GM19193 (cell line): ENCODE data around the gene PRDM5.

Source experiments
- POLR2A ChIP-seq: IDR thresholded peaks from 4 replicates; pipeline ENCODE4 v1.6.1; 2011; ENCODE audit not compliant: insufficient read depth, insufficient read length; ENCODE audit errors: extremely low read depth

PRDM5 gene

DNA sequence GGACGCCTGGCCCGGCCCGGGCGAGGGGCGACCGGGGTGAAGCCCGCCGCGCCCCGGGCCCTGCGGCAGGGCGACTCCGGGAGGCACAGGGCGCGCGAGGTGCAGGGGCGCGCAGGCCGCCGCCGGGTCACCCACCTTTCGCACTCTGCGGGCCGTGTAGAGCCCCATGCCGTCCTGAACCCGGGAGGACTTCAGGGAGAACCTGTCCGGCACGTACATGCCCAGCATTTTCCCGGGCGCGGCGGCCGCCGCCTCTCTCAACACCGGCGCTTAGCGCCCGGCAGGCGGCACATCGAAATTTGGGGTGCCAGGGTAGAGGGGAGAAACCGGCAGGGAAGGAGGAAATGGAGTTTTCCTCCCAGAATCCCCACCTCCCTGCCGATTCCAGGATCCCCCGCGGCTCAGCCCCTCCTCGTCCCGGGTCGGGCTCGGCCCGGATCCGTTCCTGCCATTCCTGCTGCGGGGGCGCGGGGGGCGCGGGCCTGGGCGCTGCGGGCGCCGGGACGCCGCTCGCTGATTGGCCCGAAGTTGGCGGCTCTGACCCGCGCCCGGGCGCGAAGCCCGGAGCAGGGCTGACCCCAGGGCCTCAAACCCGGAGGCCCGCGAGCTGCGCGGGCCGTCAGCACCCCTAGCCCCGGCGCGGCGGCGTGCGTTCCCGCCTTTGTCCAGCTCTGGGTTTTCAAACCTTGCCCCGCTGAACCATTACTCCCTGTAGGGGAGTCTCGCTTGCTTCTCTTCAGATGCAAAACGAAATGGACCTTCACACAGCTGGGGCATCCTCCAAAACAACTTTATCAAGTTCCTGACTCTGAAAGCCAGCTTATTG lies at the start of gene PRDM5:
TSS of gene PRDM5 (minus strand) at position 346 of the 826 bp plus-strand sequence. CDS start at position 228, 118 bp downstream.
- no peak for TF ChIP-seq POLR2A

DNA sequence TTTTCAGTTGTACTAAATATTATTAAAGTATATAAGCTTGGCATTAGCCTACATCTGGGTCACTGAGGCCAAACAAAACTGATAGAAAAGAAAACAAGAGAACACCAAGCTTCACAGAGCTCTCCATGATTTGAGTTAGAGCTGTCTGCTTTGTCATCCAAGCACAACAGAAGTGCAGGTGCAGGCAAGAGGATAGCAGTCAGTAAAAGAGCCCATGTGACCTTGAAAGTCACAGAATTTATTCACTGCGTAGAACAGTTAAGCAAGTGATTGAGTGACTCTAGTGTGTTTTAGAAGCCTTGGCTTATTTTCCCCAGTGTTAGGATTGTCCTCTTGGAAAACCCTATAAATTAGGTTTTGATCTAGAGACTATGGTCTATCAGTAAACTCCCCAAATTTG lies 49.4 kb upstream of the PRDM5 start:
- no peak for TF ChIP-seq POLR2A

DNA sequence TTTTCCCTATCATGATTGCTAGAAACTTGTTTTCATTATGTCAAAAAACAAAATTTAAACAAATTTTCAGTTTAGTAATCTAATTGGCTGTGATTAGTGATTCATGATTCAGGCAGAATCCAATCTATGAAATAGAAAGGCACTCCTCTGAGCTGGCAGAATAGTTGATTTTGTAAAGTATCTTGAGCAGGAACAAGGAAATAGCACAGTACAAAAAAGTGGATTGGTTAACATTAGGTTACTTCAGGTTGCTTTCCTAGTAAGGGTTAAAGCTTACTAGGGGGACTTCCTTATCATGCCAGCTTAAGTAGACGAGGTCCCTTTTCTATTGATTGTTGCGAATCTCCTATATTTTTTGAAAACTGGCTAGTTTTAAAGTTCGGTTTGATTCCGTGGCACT lies 43.4 kb upstream of the PRDM5 start:
- TF ChIP-seq POLR2A: no peak

DNA sequence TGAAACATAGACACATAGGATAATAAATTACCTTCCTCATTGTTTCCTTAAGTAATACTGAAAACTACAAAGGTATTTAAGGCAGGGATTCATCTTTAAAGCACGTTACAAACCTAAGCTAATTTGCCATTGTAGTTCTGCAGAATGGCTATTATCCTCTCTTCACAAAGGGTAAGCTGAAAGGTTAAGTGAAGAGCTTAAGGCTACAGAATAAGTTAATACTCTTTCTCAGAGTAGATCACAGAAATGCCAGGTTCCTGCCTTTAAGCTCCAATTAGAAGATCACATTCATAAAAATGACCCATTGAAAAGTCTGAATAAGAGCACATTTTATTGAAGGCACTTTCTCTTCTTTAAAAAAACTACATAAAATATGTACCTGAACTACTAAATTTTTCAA lies 42.1 kb upstream of the PRDM5 start:
- TF ChIP-seq POLR2A: no peak

DNA sequence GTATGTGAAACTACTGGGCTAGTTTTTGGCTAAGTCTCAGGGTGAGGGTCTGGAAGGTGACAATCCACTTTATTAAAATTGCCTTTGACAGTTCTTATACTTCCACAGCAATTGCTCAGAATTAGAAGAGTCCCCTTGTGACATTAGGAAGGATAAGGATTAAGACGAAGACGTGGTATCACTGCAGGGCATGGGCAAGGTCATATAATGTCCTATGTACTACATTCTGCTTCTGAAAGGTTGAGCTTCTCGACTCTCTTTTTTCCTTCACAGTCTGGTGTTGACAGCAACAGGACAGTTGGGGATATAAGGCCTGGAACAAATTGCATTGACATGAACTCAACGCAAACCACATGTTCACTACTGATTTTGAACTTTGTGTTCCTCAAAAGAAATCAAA lies 40.9 kb upstream of the PRDM5 start:
- no peak for TF ChIP-seq POLR2A

DNA sequence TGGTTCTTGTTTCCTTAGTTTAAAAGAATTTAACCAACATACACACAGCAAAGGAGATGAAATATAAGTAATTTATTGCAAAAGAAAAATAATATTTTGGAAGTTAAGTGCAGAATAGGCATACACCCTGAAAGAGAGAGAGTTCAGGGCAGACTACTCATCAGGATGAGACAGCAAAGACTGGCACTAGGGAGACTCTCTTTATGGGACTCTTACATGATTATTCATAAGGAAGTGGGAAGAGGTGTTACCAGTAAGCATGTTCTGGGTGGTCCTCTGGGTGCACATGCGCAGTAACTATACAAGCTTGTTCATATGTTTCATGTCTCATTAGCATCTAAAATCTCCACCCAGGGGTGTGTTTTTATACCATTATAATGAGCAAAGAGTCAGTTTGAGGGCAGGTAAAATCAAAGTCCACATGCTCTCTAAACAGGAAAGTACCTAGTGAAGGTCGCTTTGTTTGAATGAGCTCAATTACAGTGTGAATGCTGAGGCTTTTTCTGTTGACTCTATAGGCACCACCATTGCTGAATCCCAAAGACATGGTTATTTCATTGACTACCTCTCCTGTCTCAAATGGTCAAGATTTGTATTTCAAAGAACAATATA lies 38.2 kb upstream of the PRDM5 start:
- TF ChIP-seq POLR2A: no peak

DNA sequence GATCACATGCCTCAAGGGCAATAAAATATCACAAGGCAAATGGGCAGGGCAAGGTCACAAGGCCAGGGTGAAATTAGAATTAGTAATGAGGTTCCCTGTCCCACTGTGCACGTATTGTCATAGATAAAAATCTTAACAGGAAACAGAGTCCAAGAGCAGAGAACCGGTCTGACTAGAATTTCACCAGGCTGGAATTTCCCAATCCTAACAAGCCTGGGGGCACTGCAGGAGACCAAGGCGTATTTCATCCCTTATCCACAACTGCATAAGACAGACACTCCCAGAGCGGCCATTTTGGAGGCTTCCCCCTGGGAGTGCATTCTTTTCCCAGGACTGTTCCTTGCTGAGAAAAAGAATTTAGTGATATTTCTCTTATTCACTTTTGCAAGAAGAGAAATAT lies 25.9 kb upstream of the PRDM5 start:
- no peak for TF ChIP-seq POLR2A

DNA sequence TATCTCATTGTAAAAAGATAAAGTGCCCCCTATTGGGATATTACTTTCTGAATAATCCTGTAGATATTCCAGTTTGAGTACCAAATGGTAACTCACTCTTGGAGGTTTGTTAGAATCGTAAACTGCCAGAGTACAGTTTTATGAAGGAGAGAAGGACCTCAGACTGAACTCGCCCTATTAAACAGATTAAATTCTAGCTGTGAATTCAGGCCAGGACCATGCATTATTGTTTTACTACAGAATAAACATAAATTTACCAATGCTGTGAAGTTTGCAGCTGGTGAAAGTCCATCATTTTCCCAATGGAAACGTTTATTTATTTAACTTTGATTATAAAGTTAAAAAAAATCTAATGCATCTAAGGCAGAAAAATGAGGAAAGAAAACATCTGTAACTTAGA lies 20.2 kb upstream of the PRDM5 start:
- TF ChIP-seq POLR2A: no peak

DNA sequence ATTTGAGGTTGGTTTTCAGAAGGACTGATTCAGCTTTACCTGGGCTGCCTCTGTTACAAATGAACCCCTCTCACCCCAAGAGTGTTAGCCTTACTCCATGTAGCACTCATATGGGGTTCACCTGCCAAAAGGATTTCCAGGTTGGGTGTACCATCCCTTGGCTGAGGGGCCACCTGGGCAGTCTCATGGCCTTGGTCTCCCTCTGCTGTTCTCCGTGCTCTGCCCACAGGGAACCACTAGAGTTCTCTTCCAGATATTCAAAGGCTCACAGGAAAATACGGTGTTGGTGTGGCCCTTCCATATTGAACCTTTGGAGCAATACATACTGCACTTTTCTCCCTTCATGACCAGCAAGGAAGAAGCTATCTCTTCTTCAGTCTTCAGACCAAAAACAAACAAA lies 18.0 kb upstream of the PRDM5 start:
- TF ChIP-seq POLR2A: no peak

DNA sequence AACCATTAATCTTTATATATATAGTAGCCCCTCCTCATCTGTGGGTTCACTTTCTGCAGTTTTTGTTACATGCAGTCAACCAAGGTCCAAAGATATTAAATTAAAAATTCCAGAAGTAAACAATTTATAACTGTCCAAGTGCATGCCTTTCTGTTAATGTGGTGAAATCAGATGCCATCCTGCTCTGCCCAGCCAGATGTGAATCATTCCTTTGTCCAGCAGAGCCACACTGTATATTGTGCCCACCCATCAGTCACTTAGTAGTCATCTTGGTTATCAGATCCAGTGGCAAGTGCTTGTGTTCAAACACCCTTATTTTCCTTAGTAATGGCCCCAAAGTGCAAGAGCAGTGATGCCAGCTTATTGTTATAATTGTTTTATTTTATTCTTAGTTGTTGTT lies 17.2 kb upstream of the PRDM5 start:
- TF ChIP-seq POLR2A: no peak

DNA sequence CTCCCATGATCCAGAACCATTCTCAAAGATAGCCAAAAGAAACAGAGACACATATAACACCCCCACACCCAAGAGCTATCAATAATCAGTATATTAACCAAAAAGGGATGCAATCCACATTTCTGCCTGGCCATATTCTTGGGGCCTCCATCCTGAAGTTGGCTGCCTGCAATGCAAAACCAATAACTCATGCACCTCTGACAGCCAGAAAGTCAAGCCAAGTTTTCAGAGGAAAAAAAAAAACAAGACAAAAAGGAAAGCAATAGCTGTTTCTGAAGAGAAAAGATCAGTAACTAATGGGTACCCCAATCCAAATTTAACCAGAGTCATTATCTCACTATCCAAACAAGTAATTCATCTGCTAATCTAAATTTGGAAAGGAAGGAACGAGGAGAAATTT lies 7.3 kb upstream of the PRDM5 start:
- TF ChIP-seq POLR2A: no peak

DNA sequence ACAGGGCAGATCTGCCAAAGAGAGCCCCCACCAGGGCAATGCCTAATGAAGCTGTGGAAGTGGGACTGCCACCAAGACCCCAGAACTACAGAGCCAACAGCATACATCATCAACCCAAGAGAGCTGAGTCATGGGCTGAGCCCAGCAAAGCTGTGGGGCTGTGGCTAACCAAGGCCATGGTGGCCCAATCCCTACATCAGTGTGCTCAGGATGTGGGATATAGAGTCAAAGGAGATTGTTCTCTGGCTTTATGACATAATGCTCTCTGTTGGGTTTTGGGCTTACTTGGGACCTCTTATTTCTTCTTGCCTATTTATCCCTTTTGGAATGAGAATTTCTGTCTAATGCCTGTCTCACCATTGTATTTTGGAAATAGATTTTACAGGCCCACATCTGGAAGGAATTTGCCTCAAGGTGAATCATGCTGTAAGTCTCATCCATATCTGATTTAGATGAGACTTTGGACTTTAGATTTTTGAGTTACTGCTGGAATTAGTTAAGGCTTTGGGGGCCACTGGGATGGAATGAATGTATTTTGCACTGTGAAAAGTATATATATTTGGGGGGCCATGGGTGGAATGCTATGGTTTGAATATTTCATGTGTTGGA lies 5.4 kb upstream of the PRDM5 start:
- TF ChIP-seq POLR2A: no peak

DNA sequence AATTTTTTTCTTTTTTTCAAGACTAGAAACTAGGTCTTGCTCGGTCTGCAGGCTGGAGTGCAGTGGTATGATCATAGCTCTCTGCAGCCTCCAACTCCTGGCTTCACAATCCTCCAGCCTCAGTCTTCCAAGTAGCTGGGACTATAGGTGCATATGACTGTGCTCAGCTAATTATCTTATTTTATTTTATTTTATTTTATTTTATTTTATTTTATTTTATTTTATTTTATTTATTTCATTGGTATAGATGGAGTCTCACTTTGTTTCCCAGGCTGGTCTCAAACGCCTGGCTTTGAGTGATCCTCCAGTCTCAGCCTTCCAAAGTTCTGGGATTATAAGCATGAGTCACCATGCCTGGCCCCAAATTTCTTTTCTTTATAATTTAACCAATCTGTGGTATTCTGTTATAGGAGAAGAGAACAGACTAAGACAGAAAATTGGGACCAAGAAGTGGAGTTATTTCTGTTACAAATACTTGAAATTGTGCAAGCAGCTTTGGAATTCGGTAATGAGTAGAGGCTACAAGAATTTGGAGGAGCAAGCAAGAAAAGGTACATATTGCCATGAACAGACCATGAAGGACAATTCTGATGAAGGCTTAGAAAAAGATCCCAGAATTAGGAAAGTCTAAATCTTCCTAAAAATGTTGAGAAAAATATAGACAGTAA lies 4.0 kb upstream of the PRDM5 start:
- no peak for TF ChIP-seq POLR2A

DNA sequence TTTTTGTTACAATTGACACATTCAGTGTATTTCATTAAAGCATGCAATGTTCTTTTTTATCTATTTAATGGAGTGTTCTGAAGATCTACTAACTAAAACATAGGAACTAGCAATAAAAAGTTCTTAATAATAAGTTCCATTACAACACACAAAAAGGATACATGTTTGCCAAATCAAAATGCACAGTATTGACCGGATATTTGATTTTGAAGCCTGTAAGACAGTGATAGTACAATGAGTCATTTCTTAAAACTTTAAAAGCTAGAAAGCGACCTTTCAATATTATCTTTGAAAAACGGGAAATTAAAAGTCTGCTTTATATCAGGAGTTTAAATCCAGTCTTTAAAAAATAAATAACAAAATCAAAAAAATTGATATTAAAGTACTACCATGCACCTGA lies 2.4 kb upstream of the PRDM5 start:
- no peak for TF ChIP-seq POLR2A

DNA sequence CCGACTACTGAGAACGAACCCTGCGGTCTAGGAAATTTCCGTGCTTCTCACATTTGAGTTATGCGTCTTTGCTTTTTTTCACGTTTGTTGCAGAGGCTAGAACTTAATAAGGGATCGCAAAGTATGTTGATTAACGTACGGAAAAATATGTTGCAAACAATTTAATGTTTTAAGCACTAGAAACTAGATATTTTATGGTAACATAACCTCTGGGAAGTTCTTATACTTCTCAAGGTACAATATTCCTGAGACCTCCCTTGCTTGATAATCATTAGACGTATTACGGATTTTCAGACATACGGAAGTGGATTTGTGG lies 639 bp upstream of the PRDM5 start:
- TF ChIP-seq POLR2A: no peak

DNA sequence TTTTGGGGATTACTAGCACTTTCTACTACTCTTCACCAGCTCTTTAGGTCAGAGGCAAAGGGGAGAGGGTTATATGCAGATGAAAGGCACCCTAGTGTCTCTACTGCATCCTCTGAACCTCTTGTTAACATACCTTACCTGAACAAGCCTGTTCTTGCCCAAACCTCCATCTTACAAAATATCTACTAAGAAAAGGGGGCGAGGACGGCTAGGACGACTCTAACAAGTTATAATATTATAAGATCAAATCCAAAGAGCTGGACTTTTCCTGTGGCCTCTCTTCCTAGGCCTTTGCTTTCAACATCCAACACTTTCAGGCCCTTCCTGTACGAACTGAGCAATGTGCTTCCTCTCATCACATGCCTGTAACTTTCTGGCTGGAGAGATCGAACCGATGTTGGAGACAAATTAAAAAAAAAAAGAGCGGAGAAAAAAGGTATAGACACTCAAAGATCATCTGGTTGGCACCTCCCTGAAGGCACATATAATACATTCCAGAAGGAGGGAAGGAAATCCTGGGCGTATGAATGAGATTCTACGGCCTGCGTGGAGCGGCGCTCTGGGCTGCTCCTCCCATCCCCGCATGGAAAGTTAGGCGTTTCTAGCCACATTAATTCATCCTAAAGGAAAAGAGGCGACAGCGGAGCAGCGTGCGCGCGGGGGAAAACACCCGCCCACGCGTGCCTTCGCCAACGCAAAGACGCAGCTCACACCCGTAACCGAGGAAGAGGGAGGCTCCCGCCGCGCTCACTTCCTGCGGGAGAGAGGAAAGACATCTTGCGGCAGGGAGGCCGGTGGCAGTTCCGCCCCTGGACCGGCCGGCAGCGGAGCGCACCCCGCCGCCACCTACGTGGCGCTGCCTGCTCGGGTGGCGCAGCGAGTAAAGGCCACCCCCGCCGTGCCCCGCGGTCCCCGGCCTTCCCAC lies 808 bp downstream of the PRDM5 start:
- TF ChIP-seq POLR2A: no peak

DNA sequence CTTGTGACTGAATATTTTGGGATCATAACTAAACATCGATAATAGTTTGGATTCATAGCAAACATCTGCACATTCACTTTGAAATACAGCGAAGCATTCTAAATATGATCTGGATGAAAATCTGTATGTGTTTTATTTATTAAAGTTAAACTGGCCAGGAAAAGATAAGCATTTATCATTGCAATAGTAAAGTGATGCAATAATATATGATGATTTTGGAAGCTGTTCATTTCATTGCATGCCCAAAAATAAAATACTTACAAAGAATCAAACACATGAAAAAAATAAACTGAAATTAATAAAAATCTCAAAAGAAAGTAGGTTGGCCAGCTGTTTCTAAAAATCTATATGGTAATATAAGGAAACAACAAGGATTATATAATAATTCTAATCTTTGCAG lies 1.9 kb downstream of the PRDM5 start:
- no peak for TF ChIP-seq POLR2A
